ENCODE data around the gene PSMB5. TPM values are rescaled to one million over a fixed set of nuclear protein-coding genes. Genes with fewer than 3 reads are reported as not detected.

PSMB5 gene
- total and polyA plus RNA-seq, 2 of the 13 experiments (the other 11 are each of a cell fraction or from before 2014, with no cell fraction given) = 705 to 871 TPM

DNA sequence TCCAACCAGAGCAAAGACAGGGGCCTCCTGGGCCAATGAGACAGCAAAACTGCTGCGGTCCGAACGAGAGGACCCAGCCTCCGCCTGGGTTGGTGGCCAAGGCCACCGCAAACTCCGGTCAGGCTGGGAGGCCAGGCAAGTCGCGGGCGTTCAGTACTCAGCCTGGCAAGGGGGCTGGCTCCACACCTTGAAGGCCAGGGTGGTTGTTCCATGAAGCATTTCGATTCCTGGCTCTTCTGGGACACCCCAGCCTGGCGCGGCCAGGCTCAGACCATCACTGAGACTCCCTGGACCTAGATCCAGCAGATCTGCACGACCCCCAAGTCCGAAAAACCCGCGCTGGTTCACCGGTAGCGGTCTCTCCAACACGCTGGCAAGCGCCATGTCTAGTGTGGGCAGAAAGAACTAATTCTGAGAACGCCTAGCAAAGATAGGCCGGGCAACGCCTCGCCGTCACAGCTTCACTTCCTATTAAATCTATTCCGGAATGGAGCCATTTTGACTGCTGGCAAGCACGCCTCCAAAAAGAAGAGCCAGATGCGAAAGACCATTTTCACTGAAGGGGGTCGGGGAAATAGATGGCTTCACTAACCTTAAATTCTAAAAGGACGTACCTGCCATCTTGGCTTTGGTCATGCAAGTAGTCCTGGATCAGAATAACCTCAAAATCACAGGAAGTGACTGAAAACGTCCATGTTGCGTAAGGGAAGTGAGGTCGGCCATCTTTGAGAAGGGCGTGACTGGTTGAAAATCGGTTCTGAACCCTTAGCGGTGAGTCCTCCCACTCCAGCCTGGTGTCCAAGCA, at the start of gene PSMB5 (continued):
- TF ChIP-seq ZNF567 (CRISPR knock-in tag; IDR thresholded peaks at IDR 0.05; ENCODE audit: borderline replicate concordance) (peak; percentile 89), ZNF629 (CRISPR knock-in tag; conservative IDR thresholded peaks at IDR 0.05) (no peak; the same call in none of the 2 replicates), TCF7L2 (IDR thresholded peaks at IDR 0.05; ENCODE audit: low read depth, low read length) (no peak), ATM (IDR thresholded peaks at IDR 0.05; ENCODE audit: borderline replicate concordance) (peak; percentile 99; the same call in 1 of the 2 replicates), ZFP37 (CRISPR knock-in tag; IDR thresholded peaks at IDR 0.05; ENCODE audit: borderline replicate concordance) (0 out of 2 replicates have a peak, but pooled peaks have one; percentile 16)
- TF ChIP-seq, protein P1, sequence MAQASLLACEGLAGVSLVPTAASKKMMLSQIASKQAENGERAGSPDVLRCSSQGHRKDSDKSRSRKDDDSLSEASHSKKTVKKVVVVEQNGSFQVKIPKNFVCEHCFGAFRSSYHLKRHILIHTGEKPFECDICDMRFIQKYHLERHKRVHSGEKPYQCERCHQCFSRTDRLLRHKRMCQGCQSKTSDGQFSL (CRISPR knock-in tag; IDR thresholded peaks at IDR 0.05) = no peak
- TF ChIP-seq, protein P2, sequence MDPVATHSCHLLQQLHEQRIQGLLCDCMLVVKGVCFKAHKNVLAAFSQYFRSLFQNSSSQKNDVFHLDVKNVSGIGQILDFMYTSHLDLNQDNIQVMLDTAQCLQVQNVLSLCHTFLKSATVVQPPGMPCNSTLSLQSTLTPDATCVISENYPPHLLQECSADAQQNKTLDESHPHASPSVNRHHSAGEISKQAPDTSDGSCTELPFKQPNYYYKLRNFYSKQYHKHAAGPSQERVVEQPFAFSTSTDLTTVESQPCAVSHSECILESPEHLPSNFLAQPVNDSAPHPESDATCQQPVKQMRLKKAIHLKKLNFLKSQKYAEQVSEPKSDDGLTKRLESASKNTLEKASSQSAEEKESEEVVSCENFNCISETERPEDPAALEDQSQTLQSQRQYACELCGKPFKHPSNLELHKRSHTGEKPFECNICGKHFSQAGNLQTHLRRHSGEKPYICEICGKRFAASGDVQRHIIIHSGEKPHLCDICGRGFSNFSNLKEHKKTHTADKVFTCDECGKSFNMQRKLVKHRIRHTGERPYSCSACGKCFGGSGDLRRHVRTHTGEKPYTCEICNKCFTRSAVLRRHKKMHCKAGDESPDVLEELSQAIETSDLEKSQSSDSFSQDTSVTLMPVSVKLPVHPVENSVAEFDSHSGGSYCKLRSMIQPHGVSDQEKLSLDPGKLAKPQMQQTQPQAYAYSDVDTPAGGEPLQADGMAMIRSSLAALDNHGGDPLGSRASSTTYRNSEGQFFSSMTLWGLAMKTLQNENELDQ (CRISPR knock-in tag; IDR thresholded peaks at IDR 0.05; ENCODE audit: borderline replicate concordance) = peak; percentile 92

DNA sequence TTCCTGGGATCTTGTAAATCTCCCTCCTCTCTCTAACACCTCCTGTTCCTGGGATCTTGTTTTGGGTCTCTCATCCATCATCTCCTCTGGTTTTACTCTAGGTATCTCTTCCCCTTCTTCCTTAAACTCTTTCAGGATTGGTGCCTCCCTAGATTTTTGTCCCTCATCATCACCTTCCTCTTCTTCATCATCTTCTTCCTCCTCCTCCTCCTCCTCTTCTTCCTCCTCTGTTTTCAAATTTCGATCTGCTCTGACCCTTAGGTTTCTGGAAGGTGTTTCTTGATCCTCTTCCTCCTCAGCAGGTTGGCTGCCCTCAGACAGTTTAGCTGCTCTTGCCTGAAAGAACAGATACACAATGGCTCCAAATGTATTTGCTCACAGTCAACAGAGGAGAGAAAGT, 45.8 kb upstream of the PSMB5 start:
- H3K27me3 ChIP-seq (ENCODE audit: control insufficient read depth in 1 of 2, insufficient read depth in 2 of 2, low read length in 2 of 2) = no peaks in the 10 kb centered on the region
- no TSS peak for BruUV-seq (replicated peaks)
- H3K4me1 ChIP-seq (ENCODE audit: insufficient read depth, low read length) = no peaks in the 10 kb centered on the region
- no peak for FAIRE-seq
- 96% methylated on average over 1 of the region's 1 CpG for WGBS (ENCODE audit: low lambda C conversion rate)
- H3K9me3 ChIP-seq (ENCODE audit: low read length) = no peaks in the 10 kb centered on the region
- no peak overlapping the region for H2AFZ ChIP-seq (ENCODE audit: low read length)
- ChIA-PET CTCF (ENCODE audit: low intra/inter-chr PET ratio, low total read pairs) (interaction anchor here (4.1 kb wide), 1 partner anchor 12 kb away, joined by 20 read pairs; no protein-coding TSS in a partner anchor), POLR2A (interaction anchor here (2.5 to 5.8 kb wide), 3 partner anchors 9 to 241 kb away, joined by 6 to 85 read pairs (median 20); partner anchors contain the start of genes ACIN1, C14orf119 and PABPN1)
- ATAC-seq = no peak
- H4K20me1 ChIP-seq (ENCODE audit: insufficient read depth, low read length) = peaks cover 11% of the 10 kb centered on the region; the same call in 1 of the 2 replicates
- H3K9ac ChIP-seq (ENCODE audit: insufficient read depth, low read depth, low read length) = no peak overlapping the region
- H3K4me3 ChIP-seq (replicated peaks in 1 of 3; ENCODE audit: insufficient read depth in 1 of 3, low read depth in 2 of 3, low read length in 3 of 3) = no peak overlapping the region
- 0 out of 2 replicates have a peak, but pooled peaks have one; percentile 54 for TF ChIP-seq NBN (conservative IDR thresholded peaks at IDR 0.05)
- TF ChIP-seq, protein P3, sequence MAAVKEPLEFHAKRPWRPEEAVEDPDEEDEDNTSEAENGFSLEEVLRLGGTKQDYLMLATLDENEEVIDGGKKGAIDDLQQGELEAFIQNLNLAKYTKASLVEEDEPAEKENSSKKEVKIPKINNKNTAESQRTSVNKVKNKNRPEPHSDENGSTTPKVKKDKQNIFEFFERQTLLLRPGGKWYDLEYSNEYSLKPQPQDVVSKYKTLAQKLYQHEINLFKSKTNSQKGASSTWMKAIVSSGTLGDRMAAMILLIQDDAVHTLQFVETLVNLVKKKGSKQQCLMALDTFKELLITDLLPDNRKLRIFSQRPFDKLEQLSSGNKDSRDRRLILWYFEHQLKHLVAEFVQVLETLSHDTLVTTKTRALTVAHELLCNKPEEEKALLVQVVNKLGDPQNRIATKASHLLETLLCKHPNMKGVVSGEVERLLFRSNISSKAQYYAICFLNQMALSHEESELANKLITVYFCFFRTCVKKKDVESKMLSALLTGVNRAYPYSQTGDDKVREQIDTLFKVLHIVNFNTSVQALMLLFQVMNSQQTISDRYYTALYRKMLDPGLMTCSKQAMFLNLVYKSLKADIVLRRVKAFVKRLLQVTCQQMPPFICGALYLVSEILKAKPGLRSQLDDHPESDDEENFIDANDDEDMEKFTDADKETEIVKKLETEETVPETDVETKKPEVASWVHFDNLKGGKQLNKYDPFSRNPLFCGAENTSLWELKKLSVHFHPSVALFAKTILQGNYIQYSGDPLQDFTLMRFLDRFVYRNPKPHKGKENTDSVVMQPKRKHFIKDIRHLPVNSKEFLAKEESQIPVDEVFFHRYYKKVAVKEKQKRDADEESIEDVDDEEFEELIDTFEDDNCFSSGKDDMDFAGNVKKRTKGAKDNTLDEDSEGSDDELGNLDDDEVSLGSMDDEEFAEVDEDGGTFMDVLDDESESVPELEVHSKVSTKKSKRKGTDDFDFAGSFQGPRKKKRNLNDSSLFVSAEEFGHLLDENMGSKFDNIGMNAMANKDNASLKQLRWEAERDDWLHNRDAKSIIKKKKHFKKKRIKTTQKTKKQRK (IDR thresholded peaks at IDR 0.05; ENCODE audit: low read length) = no peak
- DNase-seq (ENCODE audit: low spot score) = no peak
- peaks cover 66 to 98% of the 10 kb centered on the region in 2 experiments for H3K36me3 ChIP-seq (replicated peaks in 1 of 2; ENCODE audit: control insufficient read depth in 1 of 2, insufficient read depth in 2 of 2, low read length in 2 of 2)
- intact Hi-C loops (cut with micrococcal nuclease; ENCODE audit: unreplicated experiment) = no loop called here
- in situ Hi-C loops (cut with HindIII; ENCODE audit: extremely low pct_ligation_motif_present, low pct_unique_long_range_greater_than_20kb) = no loop called here
- no peaks in the 10 kb centered on the region for H3K79me2 ChIP-seq (ENCODE audit: insufficient read depth, low read length)
- H3K27ac ChIP-seq (ENCODE audit: extremely low read length, insufficient read depth, low read length) = no peak overlapping the region
- no peak overlapping the region for H3K4me2 ChIP-seq (ENCODE audit: low read depth, low read length)
